Liver (tissue), 9 donors: ENCODE data around the gene STARD3. TPM values are rescaled to one million over a fixed set of nuclear protein-coding genes. Genes with fewer than 3 reads are reported as not detected.
"Not testable (repeated sequence)": the region's sequence is repeated elsewhere in the genome, so short reads cannot be mapped to it uniquely, and the experiment has no call there.

ENCODE experiments used
- DNase-seq: peaks from one replicate; pipeline ENCODE4 v3.0.0-alpha.2; 2017; ENCODE audit warnings: low spot score
- H3K27ac ChIP-seq, 2 donors: one replicate each; pipeline ENCODE4 v1.7.0; 2013; ENCODE audit warnings: inconsistent platforms in 2 of 2, low read length in 2 of 2, control low read depth in 1 of 2, low read depth in 1 of 2, mild to moderate bottlenecking in 1 of 2
- H3K27me3 ChIP-seq, 4 donors: one replicate each; pipeline versions ENCODE4 v1.6.1 to v1.7.0; 2013; ENCODE audit warnings: low read length in 3 of 4, inconsistent platforms in 1 of 4, mild to moderate bottlenecking in 1 of 4, moderate library complexity in 1 of 4; ENCODE audit not compliant: control insufficient read depth in 4 of 4, insufficient read depth in 4 of 4
- H3K36me3 ChIP-seq, 4 donors: one replicate each; pipeline versions ENCODE4 v1.6.1 to v1.7.0; 2013; ENCODE audit warnings: low read length in 3 of 4, mild to moderate bottlenecking in 3 of 4, low read depth in 1 of 4, moderate library complexity in 1 of 4; ENCODE audit not compliant: control insufficient read depth in 4 of 4, insufficient read depth in 3 of 4
- H3K4me1 ChIP-seq, 4 donors: one replicate each; pipeline versions ENCODE4 v1.6.1 to v1.7.0; 2013; ENCODE audit warnings: low read length in 3 of 4, mild to moderate bottlenecking in 3 of 4, moderate library complexity in 1 of 4; ENCODE audit not compliant: control insufficient read depth in 4 of 4, insufficient read depth in 4 of 4
- H3K4me3 ChIP-seq, 3 donors: one replicate each; pipeline versions ENCODE4 v1.6.1 to v1.7.0; 2013; ENCODE audit warnings: low read length in 3 of 3, control low read depth in 1 of 3, low read depth in 1 of 3, mild to moderate bottlenecking in 1 of 3
- H3K9ac ChIP-seq, 2 donors: one replicate each; pipeline ENCODE4 v1.7.0; 2013; ENCODE audit warnings: low read length in 2 of 2, mild to moderate bottlenecking in 2 of 2, moderate library complexity in 2 of 2, control low read depth in 1 of 2, low read depth in 1 of 2
- H3K9me3 ChIP-seq, 4 donors: one replicate each; pipeline versions ENCODE4 v1.6.1 to v1.7.0; 2013; ENCODE audit warnings: low read length in 3 of 4; ENCODE audit not compliant: control insufficient read depth in 4 of 4
- ATF3 ChIP-seq: IDR thresholded peaks from 2 replicates; pipeline ENCODE4 v1.6.1; 2016; ENCODE audit warnings: antibody characterized with exemption
- CTCF ChIP-seq: fragments of 150-350 bp; IDR thresholded peaks from 2 replicates; pipeline ENCODE4 v1.5.1; 2017; ENCODE audit warnings: improper control_type of control experiment, low read depth, low read length; ENCODE audit not compliant: missing input control
- FOXA1 ChIP-seq: IDR thresholded peaks from 2 replicates; pipeline ENCODE4 v1.6.1; 2016; ENCODE audit warnings: antibody characterized with exemption
- FOXA2 ChIP-seq: IDR thresholded peaks from 2 replicates; pipeline ENCODE4 v1.6.1; 2016; ENCODE audit warnings: antibody characterized with exemption
- GABPA ChIP-seq, 2 donors: IDR thresholded peaks in 1 of 2; conservative IDR thresholded peaks in 1 of 2; 2 replicates each; pipeline ENCODE4 v1.6.1; 2016; ENCODE audit warnings: antibody characterized with exemption in 2 of 2, mild to moderate bottlenecking in 1 of 2, moderate library complexity in 1 of 2
- HNF4A ChIP-seq, 2 donors: conservative IDR thresholded peaks; 2 replicates each; pipeline ENCODE4 v1.6.1; 2016; ENCODE audit warnings: antibody characterized with exemption in 2 of 2, mild to moderate bottlenecking in 2 of 2
- HNF4G ChIP-seq: IDR thresholded peaks from 2 replicates; pipeline ENCODE4 v1.6.1; 2016; ENCODE audit warnings: antibody characterized with exemption
- MAX ChIP-seq: IDR thresholded peaks from 2 replicates; pipeline ENCODE4 v1.6.1; 2016; ENCODE audit warnings: antibody characterized with exemption
- RAD21 ChIP-seq, 2 donors: IDR thresholded peaks; 2 replicates each; pipeline ENCODE4 v1.6.1; 2016; ENCODE audit warnings: antibody characterized with exemption in 2 of 2, mild to moderate bottlenecking in 2 of 2
- REST ChIP-seq: IDR thresholded peaks from 2 replicates; pipeline ENCODE4 v1.6.1; 2016; ENCODE audit warnings: antibody characterized with exemption, mild to moderate bottlenecking
- RXRA ChIP-seq, 2 donors: IDR thresholded peaks; 2 replicates each; pipeline ENCODE4 v1.6.1; 2017 to 2018; ENCODE audit warnings: antibody characterized with exemption in 2 of 2, mild to moderate bottlenecking in 1 of 2
- SP1 ChIP-seq: IDR thresholded peaks from 2 replicates; pipeline ENCODE4 v1.6.1; 2018; ENCODE audit warnings: antibody characterized with exemption, mild to moderate bottlenecking
- TAF1 ChIP-seq: conservative IDR thresholded peaks from 2 replicates; pipeline ENCODE4 v1.6.1; 2016; ENCODE audit warnings: antibody characterized with exemption, mild to moderate bottlenecking
- YY1 ChIP-seq: IDR thresholded peaks from 2 replicates; pipeline ENCODE4 v1.6.1; 2016; ENCODE audit warnings: antibody characterized with exemption, mild to moderate bottlenecking
- ZBTB33 ChIP-seq: IDR thresholded peaks from 2 replicates; pipeline ENCODE4 v1.6.1; 2016; ENCODE audit warnings: antibody characterized with exemption
- WGBS: extraction: QIAGEN DNeasy Blood & Tissue Kit; methylation state at CpG from one replicate; pipeline ENCODE4 v1.1.7; 2013; 5-methylcytosine and 5-hydroxymethylcytosine counted together
- polyA plus RNA-seq, 2 donors: library from polyadenylated mRNA; stranded (reverse) in 1 of 2; unstranded in 1 of 2; fragments of 200-250 nt in 1 of 2; fragments of >200 nt in 1 of 2; fragmentation: Nextera tagmentation in 1 of 2; extraction: Ambion mirVana in 1 of 2; gene quantifications; one replicate each; pipeline versions ENCODE4 v1.2.1 to v1.2.3, GENCODE V29; 2013 to 2015
- total RNA-seq, 2 donors: library from RNA; depleted of rRNA; stranded (reverse); fragments of >200 nt; gene quantifications; one replicate each; pipeline ENCODE4 v1.2.3, GENCODE V29; 2014
- donor health status: healthy.
- donor health status: healthy.
- donor health status: healthy.
- donor health status: healthy.
- donor health status: healthy.

STARD3 gene
- total and polyA plus RNA-seq, 4 donors = 15.0 to 34.0 (median 23.2) TPM

- DNase-seq = no peak
- H3K27ac ChIP-seq = no peak overlapping the region
- 92% methylated on average over 5 of the region's 5 CpGs for WGBS
- H3K4me1 ChIP-seq = peaks cover 13 to 55% (median 41%) of the 10 kb centered on the region in 4 donors
- no peak overlapping the region for H3K4me3 ChIP-seq
- no peaks in the 10 kb centered on the region for H3K27me3 ChIP-seq
- H3K9me3 ChIP-seq = no peaks in the 10 kb centered on the region
- no peak overlapping the region for H3K9ac ChIP-seq
- TF ChIP-seq SP1 (no peak), RAD21 (IDR thresholded peaks at IDR 0.05) (no peak), CTCF (no peak), YY1 (no peak), REST (no peak), GABPA (IDR thresholded peaks at IDR 0.05 in 1 of 2, conservative IDR thresholded peaks at IDR 0.05 in 1 of 2) (no peak), HNF4A (conservative IDR thresholded peaks at IDR 0.05) (no peak)
- H3K36me3 ChIP-seq = no peaks in the 10 kb centered on the region
These were observed 61.0 kb downstream of the STARD3 start for GRCh38 chr17:39697961-39698360.

- peak overlapping the region in 2 of 3 donors; percentile 75 to 81 for H3K4me3 ChIP-seq
- WGBS = 50% methylated on average over 11 of the region's 11 CpGs
- H3K36me3 ChIP-seq, H3K9me3 ChIP-seq, DNase-seq, H3K27me3 ChIP-seq: not testable (repeated sequence)
- H3K27ac ChIP-seq = peak overlapping the region; percentile 95 to 98
- H3K4me1 ChIP-seq = peaks cover 21 to 62% (median 51%) of the 10 kb centered on the region in 4 donors
- peak overlapping the region; percentile 26 to 69 for H3K9ac ChIP-seq
These were observed 62.3 kb downstream of the STARD3 start for GRCh38 chr17:39699157-39699817.

- H3K36me3 ChIP-seq = no peaks in the 10 kb centered on the region
- peak within 1 kb of the TSS; percentile 95 to 98 for H3K27ac ChIP-seq
- no peak for DNase-seq
- H3K27me3 ChIP-seq = no peaks in the 10 kb centered on the region
- H3K9ac ChIP-seq = peak within 1 kb of the TSS; percentile 36 to 74
- peak within 1 kb of the TSS in 2 of 3 donors; percentile 75 to 81 for H3K4me3 ChIP-seq
- TF ChIP-seq MAX = no peak
- no peak for TF ChIP-seq HNF4G
- no peak for TF ChIP-seq ATF3
- no peak for TF ChIP-seq YY1
- TF ChIP-seq RXRA (IDR thresholded peaks at IDR 0.05) = no peak
- TF ChIP-seq TAF1 = no peak
- no peak for TF ChIP-seq FOXA1
- TF ChIP-seq GABPA (IDR thresholded peaks at IDR 0.05 in 1 of 2, conservative IDR thresholded peaks at IDR 0.05 in 1 of 2) = no peak
- no peak for TF ChIP-seq FOXA2
- TF ChIP-seq ZBTB33 = no peak
- WGBS = 4% methylated on average over 20 of the region's 20 CpGs
- peaks cover 26 to 62% (median 52%) of the 10 kb centered on the region in 4 donors for H3K4me1 ChIP-seq
- no peaks in the 10 kb centered on the region for H3K9me3 ChIP-seq
These were observed 62.8 kb downstream of the STARD3 start, which contains the start of gene ERBB2 for GRCh38 chr17:39699818-39700147. Gene ERBB2, plus strand, starts transcription at chr17:39700064. Its CDS starts 175 bp downstream, at chr17:39700239.
